ENCODE results near the gene BRSK1. TPM values are rescaled to one million over a fixed set of nuclear protein-coding genes. Genes with fewer than 3 reads are reported as not detected.

BRSK1 gene
- total RNA-seq, 1 donor from 2014 or later: 10.1 TPM

GRCh38 chr19:55308281-55308680 is 24.5 kb downstream of the BRSK1 start:
- no peaks in the 10 kb centered on the region for H3K9me3 ChIP-seq
- no peaks in the 10 kb centered on the region for H3K27me3 ChIP-seq
- no peaks in the 10 kb centered on the region for H3K4me1 ChIP-seq
- no peak for DNase-seq (ENCODE audit: extremely low spot score in 2 of 2)
- H3K36me3 ChIP-seq: no peaks in the 10 kb centered on the region
- no peak for TF ChIP-seq CTCF (IDR thresholded peaks at IDR 0.05)
- TF ChIP-seq POLR2A (IDR thresholded peaks at IDR 0.05): no peak
- TF ChIP-seq POLR2AphosphoS5 (IDR thresholded peaks at IDR 0.05; ENCODE audit: insufficient read depth in 1 of 2, low read depth in 1 of 2): no peak
- intact Hi-C loops (cut with DNase I): loop anchor here (10.0 kb wide), 2 partner anchors 67 to 197 kb away; partner anchors contain the start of genes IL11 and TMEM190
- H3K4me3 ChIP-seq: no peak overlapping the region
- no peak overlapping the region for H3K27ac ChIP-seq

GRCh38 chr19:55309448-55309847 is 25.7 kb downstream of the BRSK1 start:
- DNase-seq (ENCODE audit: extremely low spot score in 2 of 2): no peak
- Histone ChIP-seq H3K4me3 (no peak overlapping the region), H3K4me1 (no peaks in the 10 kb centered on the region), H3K27ac (no peak overlapping the region), H3K36me3 (no peaks in the 10 kb centered on the region), H3K27me3 (no peaks in the 10 kb centered on the region), H3K9me3 (no peaks in the 10 kb centered on the region)
- TF ChIP-seq POLR2A (IDR thresholded peaks at IDR 0.05) (no peak), POLR2AphosphoS5 (IDR thresholded peaks at IDR 0.05; ENCODE audit: insufficient read depth in 1 of 2, low read depth in 1 of 2) (no peak)
- intact Hi-C loops (cut with DNase I): loop anchor here (10.0 kb wide), 2 partner anchors 65 to 195 kb away; partner anchors contain the start of genes IL11 and TMEM190

- Histone ChIP-seq H3K4me1 (no peaks in the 10 kb centered on the region), H3K9me3 (no peaks in the 10 kb centered on the region), H3K27ac (no peak overlapping the region), H3K4me3 (no peak overlapping the region), H3K36me3 (no peaks in the 10 kb centered on the region), H3K27me3 (no peaks in the 10 kb centered on the region)
- no peak for DNase-seq (ENCODE audit: extremely low spot score in 2 of 2)
- intact Hi-C loops (cut with DNase I): no loop called here
- no peak for TF ChIP-seq POLR2A (IDR thresholded peaks at IDR 0.05)
- no peak for TF ChIP-seq CTCF (IDR thresholded peaks at IDR 0.05)
- no peak for TF ChIP-seq POLR2AphosphoS5 (IDR thresholded peaks at IDR 0.05; ENCODE audit: insufficient read depth in 1 of 2, low read depth in 1 of 2)
Observed at GRCh38 chr19:55310498-55310897, 26.7 kb downstream of the BRSK1 start.

GRCh38 chr19:55311397-55311796 is 27.6 kb downstream of the BRSK1 start:
- DNase-seq (ENCODE audit: extremely low spot score in 2 of 2): no peak
- H3K36me3 ChIP-seq: no peaks in the 10 kb centered on the region
- no peaks in the 10 kb centered on the region for H3K9me3 ChIP-seq
- intact Hi-C loops (cut with DNase I): no loop called here
- no peak overlapping the region for H3K4me3 ChIP-seq
- H3K4me1 ChIP-seq: no peaks in the 10 kb centered on the region
- H3K27me3 ChIP-seq: no peaks in the 10 kb centered on the region
- no peak overlapping the region for H3K27ac ChIP-seq
- TF ChIP-seq POLR2AphosphoS5 (IDR thresholded peaks at IDR 0.05; ENCODE audit: insufficient read depth in 1 of 2, low read depth in 1 of 2) (no peak), POLR2A (IDR thresholded peaks at IDR 0.05) (no peak), CTCF (IDR thresholded peaks at IDR 0.05) (no peak)

GRCh38 chr19:55311797-55312196 is 28.0 kb downstream of the BRSK1 start:
- Histone ChIP-seq H3K9me3 (no peaks in the 10 kb centered on the region), H3K4me3 (no peak overlapping the region), H3K4me1 (no peaks in the 10 kb centered on the region), H3K36me3 (no peaks in the 10 kb centered on the region), H3K27ac (no peak overlapping the region), H3K27me3 (no peaks in the 10 kb centered on the region)
- no peak for TF ChIP-seq POLR2A (IDR thresholded peaks at IDR 0.05)
- TF ChIP-seq POLR2AphosphoS5 (IDR thresholded peaks at IDR 0.05; ENCODE audit: insufficient read depth in 1 of 2, low read depth in 1 of 2): no peak
- TF ChIP-seq CTCF (IDR thresholded peaks at IDR 0.05): no peak
- intact Hi-C loops (cut with DNase I): no loop called here
- DNase-seq (ENCODE audit: extremely low spot score in 2 of 2): no peak

All from vagina (tissue), 2 donors.